ENCODE measurements around the gene MPZL2. TPM values are rescaled to one million over a fixed set of nuclear protein-coding genes. Genes with fewer than 3 reads are reported as not detected.
"Not testable (repeated sequence)": the region's sequence is repeated elsewhere in the genome, so short reads cannot be mapped to it uniquely, and the experiment has no call there.

MPZL2 gene
- 18.1 TPM for total RNA-seq
- polyA plus RNA-seq, result 47.7 TPM
- long read RNA-seq, donor 1, partial matches to known transcripts, result 0 of 1 reads
- long read RNA-seq, donor 1, other reads (novel, unspliced or antisense), result 0 of 1 reads
- long read RNA-seq, donor 2, result 0 reads
- long read RNA-seq, donor 3, transcript MPZL2-201 (6 exons, 2,620 nt), result major isoform, 10 of 16 reads
- long read RNA-seq, donor 3, partial matches to known transcripts, result 0 of 16 reads
- long read RNA-seq, donor 3, other reads (novel, unspliced or antisense), result 0 of 16 reads
- long read RNA-seq, donor 4, partial matches to known transcripts, result 0 of 2 reads
- long read RNA-seq, donor 4, other reads (novel, unspliced or antisense), result 0 of 2 reads
- long read RNA-seq, donor 5, transcript MPZL2-201 (6 exons, 2,620 nt), result major isoform, 10 of 15 reads
- long read RNA-seq, donor 5, partial matches to known transcripts, result 0 of 15 reads
- long read RNA-seq, donor 5, other reads (novel, unspliced or antisense), result 0 of 15 reads
- long read RNA-seq, donor 6, partial matches to known transcripts, result 0 of 9 reads
- long read RNA-seq, donor 6, other reads (novel, unspliced or antisense), result 0 of 9 reads
- long read RNA-seq, donor 7, transcript MPZL2-201 (6 exons, 2,620 nt), result major isoform, 6 of 9 reads
- long read RNA-seq, donor 7, partial matches to known transcripts, result 0 of 9 reads
- long read RNA-seq, donor 7, other reads (novel, unspliced or antisense), result 0 of 9 reads
- long read RNA-seq, donor 8, partial matches to known transcripts, result 0 of 4 reads
- long read RNA-seq, donor 8, other reads (novel, unspliced or antisense), result 0 of 4 reads
- long read RNA-seq, donor 9, partial matches to known transcripts, result 0 of 4 reads
- long read RNA-seq, donor 9, other reads (novel, unspliced or antisense), result 0 of 4 reads
- long read RNA-seq, donor 10, partial matches to known transcripts, result 0 of 5 reads
- long read RNA-seq, donor 10, other reads (novel, unspliced or antisense), result 0 of 5 reads

DNA sequence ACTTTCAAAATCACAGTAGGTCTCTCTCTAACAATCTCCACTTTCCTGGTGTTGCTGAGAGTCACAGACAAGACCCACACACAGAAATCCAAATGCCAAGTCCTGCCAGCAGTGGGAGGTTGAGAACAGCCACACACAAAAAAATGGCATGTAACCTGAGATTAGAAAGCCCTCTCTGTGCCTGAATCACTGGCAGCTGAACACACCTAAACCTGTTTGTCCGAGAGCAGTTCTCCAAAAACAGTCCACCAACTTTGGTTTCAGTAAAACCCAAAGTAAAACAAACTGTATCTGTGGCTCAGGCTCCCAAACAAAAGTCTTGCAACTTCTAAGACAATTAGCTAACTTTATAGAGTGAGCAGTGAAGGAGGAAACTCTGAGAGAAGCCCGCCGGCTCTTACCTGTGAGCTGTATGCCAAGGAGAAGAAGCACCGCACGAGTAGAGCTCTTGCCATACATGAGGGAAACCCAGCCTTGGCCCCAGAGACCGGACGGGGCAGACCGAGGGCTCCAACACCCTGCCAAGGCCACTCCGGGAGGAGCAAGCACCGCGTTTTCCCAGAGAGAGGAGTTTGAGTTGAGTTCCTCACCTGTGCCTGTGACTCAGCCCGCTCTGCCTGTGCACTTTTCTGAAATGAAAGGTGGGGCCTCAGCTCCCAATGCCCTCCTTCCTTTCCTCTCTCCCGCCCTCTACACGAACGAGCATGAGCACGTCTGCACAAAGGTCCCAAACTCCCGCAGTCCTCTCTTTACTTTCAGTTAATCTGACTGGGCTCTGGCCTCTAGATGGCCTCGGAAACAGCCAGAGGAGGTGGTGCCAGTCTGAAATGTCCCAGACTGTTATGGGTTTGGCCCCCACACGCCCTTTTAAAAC is at the start of gene MPZL2:
Gene MPZL2, minus strand, starts transcription at position 603 of the 874 bp plus-strand sequence. Its CDS starts 144 bp downstream, at position 459.
- DNase-seq (ENCODE audit: low read depth in 6 of 9, low spot score in 9 of 9), result peak in 2 of 9 donors; percentile 49 to 57
- H3K4me1 ChIP-seq (ENCODE audit: control insufficient read depth in 2 of 2, insufficient read depth in 2 of 2, low read length in 2 of 2), result peaks cover 3 to 38% of the 10 kb centered on the region in 2 donors
- H3K36me3 ChIP-seq (ENCODE audit: control insufficient read depth in 2 of 2, insufficient read depth in 2 of 2, low read length in 1 of 2), result no peaks in the 10 kb centered on the region
- peak within 1 kb of the TSS; percentile 21 to 49 for H3K4me3 ChIP-seq (ENCODE audit: low read length in 2 of 2)
- peak within 1 kb of the TSS; percentile 74 to 75 for H3K27ac ChIP-seq (ENCODE audit: low read depth in 1 of 2, low read length in 1 of 2)
- H3K9me3 ChIP-seq (ENCODE audit: control insufficient read depth in 2 of 2, insufficient read depth in 1 of 2, low read length in 1 of 2), result no peaks in the 10 kb centered on the region
- peaks cover 0 to 2% of the 10 kb centered on the region in 2 donors for H3K27me3 ChIP-seq (ENCODE audit: control insufficient read depth in 2 of 2, insufficient read depth in 1 of 2, low read length in 1 of 2)
- 9% methylated on average over 19 of the region's 19 CpGs for WGBS

GRCh38 chr11:118313242-118313641 is 49.1 kb upstream of the MPZL2 start:
- H3K27me3 ChIP-seq (ENCODE audit: control insufficient read depth in 2 of 2, insufficient read depth in 1 of 2, low read length in 1 of 2), result no peaks in the 10 kb centered on the region
- peaks cover 62 to 85% of the 10 kb centered on the region in 2 donors for H3K4me1 ChIP-seq (ENCODE audit: control insufficient read depth in 2 of 2, insufficient read depth in 2 of 2, low read length in 2 of 2)
- peak overlapping the region; percentile 83 to 92 for H3K27ac ChIP-seq (ENCODE audit: low read depth in 1 of 2, low read length in 1 of 2)
- no peak overlapping the region for H3K4me3 ChIP-seq (ENCODE audit: low read length in 2 of 2)
- no peak for DNase-seq (ENCODE audit: low read depth in 6 of 9, low spot score in 9 of 9)
- WGBS, result 89% methylated on average over 4 of the region's 4 CpGs
- H3K36me3 ChIP-seq (ENCODE audit: control insufficient read depth in 2 of 2, insufficient read depth in 2 of 2, low read length in 1 of 2), result peaks cover 39 to 81% of the 10 kb centered on the region in 2 donors
- H3K9me3 ChIP-seq (ENCODE audit: control insufficient read depth in 2 of 2, insufficient read depth in 1 of 2, low read length in 1 of 2), result no peaks in the 10 kb centered on the region

DNA sequence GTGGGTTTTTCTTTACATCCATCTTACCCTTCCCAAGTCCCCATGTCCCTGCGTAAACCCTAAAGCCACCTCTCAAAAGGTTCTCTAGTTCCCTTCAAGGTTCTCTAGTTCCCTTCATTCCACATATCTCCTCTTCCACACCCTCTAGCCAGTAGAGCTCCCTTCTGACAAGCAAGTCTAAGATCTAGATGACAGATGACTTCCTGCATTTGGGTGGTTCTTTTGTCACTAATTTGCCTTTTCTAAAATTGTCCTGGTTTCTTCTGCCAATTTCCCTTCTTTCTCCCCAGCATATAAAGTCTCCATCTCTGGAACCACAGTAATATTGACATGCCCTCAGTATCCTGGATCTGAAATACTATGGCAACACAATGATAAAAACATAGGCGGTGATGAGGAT is 48.2 kb upstream of the MPZL2 start:
- WGBS, result 98% methylated on average over 2 of the region's 2 CpGs
- H3K27ac ChIP-seq (ENCODE audit: low read depth in 1 of 2, low read length in 1 of 2), result peak overlapping the region; percentile 69 to 92
- H3K36me3 ChIP-seq (ENCODE audit: control insufficient read depth in 2 of 2, insufficient read depth in 2 of 2, low read length in 1 of 2), result peaks cover 48 to 88% of the 10 kb centered on the region in 2 donors
- no peaks in the 10 kb centered on the region for H3K27me3 ChIP-seq (ENCODE audit: control insufficient read depth in 2 of 2, insufficient read depth in 1 of 2, low read length in 1 of 2)
- peaks cover 63 to 85% of the 10 kb centered on the region in 2 donors for H3K4me1 ChIP-seq (ENCODE audit: control insufficient read depth in 2 of 2, insufficient read depth in 2 of 2, low read length in 2 of 2)
- H3K9me3 ChIP-seq (ENCODE audit: control insufficient read depth in 2 of 2, insufficient read depth in 1 of 2, low read length in 1 of 2), result no peaks in the 10 kb centered on the region
- no peak overlapping the region for H3K4me3 ChIP-seq (ENCODE audit: low read length in 2 of 2)
- DNase-seq (ENCODE audit: low read depth in 6 of 9, low spot score in 9 of 9), result no peak

- Histone ChIP-seq H3K4me1 (ENCODE audit: control insufficient read depth in 2 of 2, insufficient read depth in 2 of 2, low read length in 2 of 2) (peaks cover 58 to 84% of the 10 kb centered on the region in 2 donors), H3K36me3 (ENCODE audit: control insufficient read depth in 2 of 2, insufficient read depth in 2 of 2, low read length in 1 of 2) (peaks cover 55 to 94% of the 10 kb centered on the region in 2 donors), H3K27me3 (ENCODE audit: control insufficient read depth in 2 of 2, insufficient read depth in 1 of 2, low read length in 1 of 2) (no peaks in the 10 kb centered on the region), H3K4me3 (ENCODE audit: low read length in 2 of 2) (peak overlapping the region in 1 of 2 donors; percentile 16), H3K27ac (ENCODE audit: low read depth in 1 of 2, low read length in 1 of 2) (peak overlapping the region in 1 of 2 donors; percentile 92), H3K9me3 (ENCODE audit: control insufficient read depth in 2 of 2, insufficient read depth in 1 of 2, low read length in 1 of 2) (no peaks in the 10 kb centered on the region)
- DNase-seq (ENCODE audit: low read depth in 6 of 9, low spot score in 9 of 9), result no peak
- 89% methylated on average over 4 of the region's 4 CpGs for WGBS
Observed at GRCh38 chr11:118311518-118311917, 47.4 kb upstream of the MPZL2 start.

- H3K4me3 ChIP-seq (ENCODE audit: low read length in 2 of 2), result peak overlapping the region in 1 of 2 donors; percentile 17
- peak overlapping the region; percentile 55 to 92 for H3K27ac ChIP-seq (ENCODE audit: low read depth in 1 of 2, low read length in 1 of 2)
- H3K27me3 ChIP-seq (ENCODE audit: control insufficient read depth in 2 of 2, insufficient read depth in 1 of 2, low read length in 1 of 2), result no peaks in the 10 kb centered on the region
- H3K4me1 ChIP-seq (ENCODE audit: control insufficient read depth in 2 of 2, insufficient read depth in 2 of 2, low read length in 2 of 2), result peaks cover 55 to 79% of the 10 kb centered on the region in 2 donors
- H3K9me3 ChIP-seq (ENCODE audit: control insufficient read depth in 2 of 2, insufficient read depth in 1 of 2, low read length in 1 of 2), result no peaks in the 10 kb centered on the region
- WGBS, result 94% methylated on average over 3 of the region's 3 CpGs
- peaks cover 55 to 96% of the 10 kb centered on the region in 2 donors for H3K36me3 ChIP-seq (ENCODE audit: control insufficient read depth in 2 of 2, insufficient read depth in 2 of 2, low read length in 1 of 2)
- no peak for DNase-seq (ENCODE audit: low read depth in 6 of 9, low spot score in 9 of 9)
Observed at GRCh38 chr11:118310781-118311485, 46.8 kb upstream of the MPZL2 start.

DNA sequence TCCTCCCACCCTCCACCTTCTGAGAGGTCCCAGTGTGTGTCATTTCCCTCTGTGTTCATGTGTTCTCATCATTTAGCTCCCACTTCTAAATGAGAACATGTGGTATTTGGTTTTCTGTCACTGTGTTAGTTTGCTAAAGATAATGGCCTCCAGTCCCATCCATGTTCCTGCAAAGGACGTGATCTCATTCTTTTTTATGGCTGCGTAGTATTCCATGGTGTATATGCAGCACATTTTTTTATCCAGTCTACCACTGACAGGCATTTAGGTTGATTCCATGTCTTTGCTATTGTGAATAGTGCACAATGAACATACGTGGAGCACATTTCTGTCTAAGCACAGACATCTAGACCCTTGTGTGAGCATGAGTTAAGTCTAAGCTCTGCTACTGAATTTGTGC is 46.2 kb upstream of the MPZL2 start:
- WGBS, result 96% methylated on average over 3 of the region's 3 CpGs
- Histone ChIP-seq H3K9me3 (ENCODE audit: control insufficient read depth in 2 of 2, insufficient read depth in 1 of 2, low read length in 1 of 2) (no peaks in the 10 kb centered on the region), H3K27ac (ENCODE audit: low read depth in 1 of 2, low read length in 1 of 2) (peak overlapping the region in 1 of 2 donors; percentile 21), H3K36me3 (ENCODE audit: control insufficient read depth in 2 of 2, insufficient read depth in 2 of 2, low read length in 1 of 2) (peaks cover 52 to 89% of the 10 kb centered on the region in 2 donors), H3K4me3 (ENCODE audit: low read length in 2 of 2) (no peak overlapping the region), H3K27me3 (ENCODE audit: control insufficient read depth in 2 of 2, insufficient read depth in 1 of 2, low read length in 1 of 2) (no peaks in the 10 kb centered on the region), H3K4me1 (ENCODE audit: control insufficient read depth in 2 of 2, insufficient read depth in 2 of 2, low read length in 2 of 2) (peaks cover 49 to 73% of the 10 kb centered on the region in 2 donors)
- no peak for DNase-seq (ENCODE audit: low read depth in 6 of 9, low spot score in 9 of 9)

DNA sequence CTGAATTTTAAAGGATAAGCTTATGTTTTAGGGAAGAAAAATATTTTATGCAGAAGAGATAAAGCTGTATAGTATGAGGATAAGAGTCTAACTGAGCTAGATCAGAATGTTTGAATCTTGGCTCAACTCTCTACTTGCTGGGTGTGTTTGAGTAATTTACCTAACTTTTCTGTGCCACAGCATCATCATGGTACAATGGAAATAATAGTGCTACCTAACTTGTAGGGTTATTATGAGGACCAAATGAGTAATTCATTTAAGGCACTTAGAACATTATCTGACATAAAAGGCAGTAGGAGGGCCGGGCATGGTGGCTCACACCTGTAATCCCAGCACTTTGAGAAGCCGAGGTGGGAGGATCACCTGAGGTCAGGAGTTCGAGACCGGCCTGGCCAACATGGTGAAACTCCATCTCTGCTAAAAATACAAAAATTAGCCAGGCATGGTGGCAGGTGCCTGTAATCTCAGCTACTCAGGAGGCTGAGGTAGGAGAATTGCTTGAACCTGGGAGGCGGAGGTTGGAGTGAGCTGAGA is 45.0 kb upstream of the MPZL2 start:
- not testable (repeated sequence) for DNase-seq (ENCODE audit: low read depth in 6 of 9, low spot score in 9 of 9); H3K27me3 ChIP-seq (ENCODE audit: control insufficient read depth in 2 of 2, insufficient read depth in 1 of 2, low read length in 1 of 2); H3K27ac ChIP-seq (ENCODE audit: low read depth in 1 of 2, low read length in 1 of 2); H3K9me3 ChIP-seq (ENCODE audit: control insufficient read depth in 2 of 2, insufficient read depth in 1 of 2, low read length in 1 of 2); H3K4me3 ChIP-seq (ENCODE audit: low read length in 2 of 2)
- 91% methylated on average over 5 of the region's 5 CpGs for WGBS
- H3K4me1 ChIP-seq (ENCODE audit: control insufficient read depth in 2 of 2, insufficient read depth in 2 of 2, low read length in 2 of 2), result peaks cover 39 to 65% of the 10 kb centered on the region in 2 donors
- H3K36me3 ChIP-seq (ENCODE audit: control insufficient read depth in 2 of 2, insufficient read depth in 2 of 2, low read length in 1 of 2), result peaks cover 40 to 77% of the 10 kb centered on the region in 2 donors

- Histone ChIP-seq H3K27ac (ENCODE audit: low read depth in 1 of 2, low read length in 1 of 2) (peak overlapping the region; percentile 92 to 96), H3K4me1 (ENCODE audit: control insufficient read depth in 2 of 2, insufficient read depth in 2 of 2, low read length in 2 of 2) (peaks cover 30 to 65% of the 10 kb centered on the region in 2 donors), H3K4me3 (ENCODE audit: low read length in 2 of 2) (peak overlapping the region; percentile 57 to 63), H3K9me3 (ENCODE audit: control insufficient read depth in 2 of 2, insufficient read depth in 1 of 2, low read length in 1 of 2) (no peaks in the 10 kb centered on the region), H3K36me3 (ENCODE audit: control insufficient read depth in 2 of 2, insufficient read depth in 2 of 2, low read length in 1 of 2) (peaks cover 20 to 52% of the 10 kb centered on the region in 2 donors), H3K27me3 (ENCODE audit: control insufficient read depth in 2 of 2, insufficient read depth in 1 of 2, low read length in 1 of 2) (no peaks in the 10 kb centered on the region)
- DNase-seq (ENCODE audit: low read depth in 6 of 9, low spot score in 9 of 9), result no peak
- WGBS, result 75% methylated on average over 2 of the region's 2 CpGs
Observed at GRCh38 chr11:118306556-118306955, 42.5 kb upstream of the MPZL2 start.
